SK-N-SH (cell line): ENCODE results near the gene UBN1.

Experiments
- CTCF ChIP-seq: fragments of 200-600 bp; sonication (generic); IDR thresholded peaks from 2 replicates; pipeline ENCODE4 v1.6.1; 2017; ENCODE audit warnings: antibody characterized with exemption, mild to moderate bottlenecking, moderate library complexity
- POLR2AphosphoS5 ChIP-seq: IDR thresholded peaks from 2 replicates; pipeline ENCODE4 v1.6.1; 2012; ENCODE audit warnings: low read depth, low read length
- RAD21 ChIP-seq: IDR thresholded peaks from 2 replicates; pipeline ENCODE4 v1.6.1; 2012; ENCODE audit warnings: mild to moderate bottlenecking, low read length

- TF ChIP-seq CTCF (no peak), POLR2AphosphoS5 (no peak), RAD21 (no peak)
Measured at GRCh38 chr16:4900750-4901149, 53.5 kb downstream of the UBN1 start.
